GM04504 (cell line): ENCODE measurements around the gene NREP.
"Not testable (repeated sequence)": the region's sequence is repeated elsewhere in the genome, so short reads cannot be mapped to it uniquely, and the experiment has no call there.

Experiments
- DNase-seq: peaks from one replicate; pipeline ENCODE4 v3.0.0-alpha.2; 2012; ENCODE audit warnings: low read depth

NREP gene

GRCh38 chr5:111738118-111738517 is 18.9 kb downstream of the NREP start:
- no peak for DNase-seq

DNA sequence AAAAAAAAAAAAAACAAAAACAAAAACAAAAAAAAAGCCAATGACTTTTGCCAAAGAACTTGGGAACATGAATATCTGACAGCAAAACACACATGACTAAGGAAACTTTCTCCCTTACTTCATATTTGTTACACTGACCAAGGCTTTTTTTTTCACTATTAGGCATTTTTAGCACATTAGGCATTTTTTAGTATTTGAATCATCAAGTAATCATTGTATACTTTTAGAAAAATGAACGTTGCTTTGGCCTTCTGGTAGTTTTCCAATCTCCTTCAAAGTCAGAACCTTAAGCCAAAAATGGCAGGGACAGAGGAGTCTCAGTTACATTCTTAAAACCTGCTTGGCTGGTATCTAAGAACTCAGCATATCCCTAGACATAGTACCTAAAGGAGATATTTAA is 19.3 kb downstream of the NREP start:
- DNase-seq, result no peak

DNA sequence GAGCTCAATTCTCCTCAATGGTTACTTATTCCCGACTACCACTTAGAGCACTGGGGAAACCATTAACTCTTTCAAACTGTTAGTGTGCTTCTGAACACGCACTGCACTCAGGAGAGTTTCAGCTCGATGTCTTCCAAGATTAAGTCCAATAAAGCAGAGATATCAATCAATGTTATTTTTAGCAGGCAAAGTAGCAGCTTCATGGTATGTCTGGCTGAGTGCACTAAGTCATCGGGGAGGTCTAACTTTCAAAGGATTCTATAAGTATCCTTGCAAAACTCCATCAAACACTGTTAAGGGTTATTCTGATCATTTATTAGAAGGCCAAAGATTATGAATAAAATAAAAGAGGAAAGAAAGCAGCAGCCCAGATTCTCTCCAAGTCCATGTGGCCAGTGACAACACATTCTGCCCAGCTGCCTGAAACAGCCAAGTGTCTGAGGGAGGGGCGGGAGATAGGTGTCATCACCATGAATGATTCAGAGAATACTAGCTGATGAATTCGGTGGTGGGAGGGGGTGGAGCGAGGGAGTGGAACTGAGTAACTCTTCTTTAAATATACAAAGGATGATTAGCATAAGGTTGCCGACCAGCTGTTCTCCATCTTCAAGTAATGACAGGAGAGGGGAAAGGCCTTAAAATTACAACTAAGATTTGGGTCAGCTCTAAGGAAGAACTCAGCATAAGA is 21.3 kb downstream of the NREP start:
- DNase-seq, result peak; percentile 77

DNA sequence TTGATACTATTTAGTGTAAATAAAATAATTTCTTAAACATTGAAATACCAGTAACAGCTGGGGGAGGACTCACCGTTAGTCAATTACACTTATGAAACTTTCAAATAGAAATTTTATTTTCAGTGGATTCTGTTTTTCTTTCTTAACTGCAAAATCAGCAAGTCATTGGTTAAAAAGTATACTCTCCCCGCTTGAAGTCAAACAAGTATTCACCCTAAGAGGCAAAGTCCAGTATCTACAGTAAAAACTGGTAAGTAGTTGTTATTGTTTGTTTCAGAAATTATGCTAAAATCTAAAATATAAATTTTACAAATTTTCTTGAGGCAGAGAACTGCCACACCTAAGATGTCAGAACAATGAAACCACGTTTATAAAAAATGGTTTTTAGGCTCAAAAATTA is 22.4 kb downstream of the NREP start:
- no peak for DNase-seq

DNA sequence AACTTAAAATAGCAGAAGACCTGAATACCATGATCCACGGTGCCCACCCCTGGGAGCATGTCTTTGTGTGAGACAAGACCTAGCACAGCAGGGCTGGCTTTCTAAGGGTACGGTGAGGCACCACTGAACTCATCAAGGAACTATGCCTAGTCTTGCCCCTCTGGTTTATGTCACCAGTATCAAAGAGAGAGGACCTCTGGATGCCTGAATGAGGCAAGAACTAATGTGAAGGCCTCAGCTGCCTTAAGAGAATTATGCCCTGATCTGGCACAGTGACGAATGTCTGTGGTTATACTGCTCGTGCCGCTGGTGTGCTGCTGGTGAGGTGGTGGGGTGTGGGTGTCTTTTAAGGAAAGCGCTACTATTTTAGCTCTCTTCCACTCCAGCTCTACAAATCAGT is 23.0 kb downstream of the NREP start:
- no peak for DNase-seq

GRCh38 chr5:111733571-111733970 is 23.4 kb downstream of the NREP start:
- DNase-seq, result no peak

DNA sequence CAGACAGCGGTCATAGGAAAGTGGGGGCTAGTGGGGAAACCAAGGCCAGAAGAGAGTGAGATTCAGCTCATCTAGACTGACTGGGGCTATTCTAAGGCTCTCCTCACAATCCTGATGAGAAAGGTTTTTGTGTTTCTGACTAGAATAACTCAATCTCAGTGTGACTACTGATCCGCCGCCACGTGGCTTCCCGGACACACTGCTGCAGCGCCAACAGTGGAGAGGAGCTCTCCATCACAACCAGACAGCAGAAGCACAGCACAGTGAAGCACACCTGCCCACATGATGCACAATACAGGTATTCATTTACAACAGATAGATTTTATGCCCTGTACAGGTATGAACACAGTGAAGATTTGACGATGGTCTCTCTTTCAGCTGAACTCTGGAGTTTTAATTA is 25.4 kb downstream of the NREP start:
- DNase-seq, result no peak

DNA sequence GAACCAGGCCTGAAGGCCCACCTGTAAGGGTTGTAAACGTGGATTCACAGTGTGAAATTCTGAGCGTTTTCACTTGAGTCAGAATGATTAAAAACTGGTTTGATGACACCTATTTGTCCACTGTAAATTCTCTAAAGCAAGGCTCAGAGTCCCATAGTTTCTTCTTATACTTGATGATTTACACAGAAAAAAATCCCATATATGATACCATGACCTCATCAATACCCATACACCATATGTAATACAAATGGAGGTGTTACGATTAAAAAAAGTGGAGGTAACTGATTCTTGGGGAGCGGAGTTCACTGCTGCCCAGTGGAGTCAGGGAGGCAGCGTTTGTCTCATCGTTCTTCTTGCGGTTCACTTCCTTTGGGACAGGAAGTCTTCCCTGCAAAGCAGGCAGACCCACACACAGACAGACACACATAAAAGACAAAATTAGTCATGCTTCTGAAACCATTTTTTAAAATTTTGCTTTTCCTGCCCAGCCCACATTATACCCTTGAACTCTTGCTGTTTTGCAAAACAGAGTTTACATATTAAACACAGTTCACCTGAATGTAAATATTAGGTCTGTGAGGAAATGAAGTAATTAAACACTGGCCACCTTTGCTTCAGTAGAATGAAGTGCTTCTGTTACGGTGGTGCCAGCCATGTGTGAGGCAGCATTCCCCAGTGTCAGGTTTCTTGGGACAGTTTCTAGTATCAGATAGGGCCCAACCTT is 26.2 kb downstream of the NREP start:
- no peak for DNase-seq

- no peak for DNase-seq
These were observed 28.1 kb downstream of the NREP start for GRCh38 chr5:111728941-111729340.

DNA sequence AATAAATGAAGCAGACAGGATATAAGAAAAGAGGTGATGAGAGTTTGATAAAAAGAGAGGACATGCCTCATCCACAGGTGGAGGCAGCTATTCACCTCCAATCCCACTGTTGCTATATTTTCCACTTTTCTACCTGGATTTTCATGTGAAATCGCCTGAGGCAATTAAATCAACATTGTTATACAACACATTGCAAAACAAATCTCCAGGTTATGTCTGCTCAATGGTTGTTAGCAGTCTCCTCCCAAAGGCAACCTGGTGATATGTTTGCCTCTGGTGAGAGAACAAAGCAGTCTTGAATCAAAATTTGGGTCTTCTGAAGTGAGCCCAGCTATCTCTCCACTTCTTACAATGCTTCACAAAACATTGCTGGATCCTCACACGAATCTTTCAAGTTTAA is 30.0 kb downstream of the NREP start:
- no peak for DNase-seq

DNA sequence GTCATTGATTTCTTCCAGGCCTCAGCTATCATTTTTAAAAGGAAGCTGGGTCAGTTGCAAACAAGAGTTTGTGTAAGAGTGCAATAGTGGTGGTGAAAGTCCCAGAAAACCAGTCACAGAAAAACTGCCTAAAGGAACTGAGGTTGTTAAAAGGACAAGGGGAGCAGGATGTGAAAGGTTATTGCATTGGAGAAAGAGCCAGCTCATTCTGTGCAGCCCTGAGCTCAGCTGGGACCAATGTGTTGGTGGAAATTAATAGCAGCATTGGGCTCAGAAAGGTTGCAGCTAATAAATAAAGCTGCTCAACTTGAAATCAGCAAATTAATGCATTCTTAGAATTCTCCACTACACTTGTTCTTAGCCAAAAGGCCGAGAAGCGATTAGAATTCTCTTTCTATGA is 34.9 kb downstream of the NREP start:
- no peak for DNase-seq

DNA sequence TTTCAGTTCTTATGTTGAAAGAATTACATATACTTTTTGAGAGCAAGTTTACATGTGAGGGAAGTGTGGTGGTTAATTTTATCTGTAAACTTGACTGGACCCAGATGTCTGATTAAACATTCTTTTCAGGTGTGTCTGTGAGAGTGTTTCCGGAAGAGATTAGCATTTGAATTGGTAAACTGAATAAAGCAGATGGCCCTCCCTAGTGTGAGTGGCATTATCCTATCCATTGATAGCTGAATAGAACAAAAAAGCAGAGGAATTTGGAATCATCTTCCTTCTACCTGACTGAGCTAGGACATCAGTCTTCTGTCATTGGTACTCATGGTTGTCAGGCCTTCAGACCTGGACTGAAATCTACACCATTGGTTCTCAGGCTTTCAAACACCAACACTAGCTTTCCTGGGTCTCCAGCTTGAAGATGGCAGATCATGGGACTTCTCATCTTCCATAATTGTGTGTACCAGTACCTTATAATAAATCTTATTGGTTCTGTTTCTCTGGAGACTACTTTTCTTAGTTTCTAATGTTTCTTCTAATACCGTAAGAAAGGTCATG is 36.6 kb downstream of the NREP start:
- DNase-seq, result no peak

GRCh38 chr5:111719773-111720172 is 37.2 kb downstream of the NREP start:
- no peak for DNase-seq

DNA sequence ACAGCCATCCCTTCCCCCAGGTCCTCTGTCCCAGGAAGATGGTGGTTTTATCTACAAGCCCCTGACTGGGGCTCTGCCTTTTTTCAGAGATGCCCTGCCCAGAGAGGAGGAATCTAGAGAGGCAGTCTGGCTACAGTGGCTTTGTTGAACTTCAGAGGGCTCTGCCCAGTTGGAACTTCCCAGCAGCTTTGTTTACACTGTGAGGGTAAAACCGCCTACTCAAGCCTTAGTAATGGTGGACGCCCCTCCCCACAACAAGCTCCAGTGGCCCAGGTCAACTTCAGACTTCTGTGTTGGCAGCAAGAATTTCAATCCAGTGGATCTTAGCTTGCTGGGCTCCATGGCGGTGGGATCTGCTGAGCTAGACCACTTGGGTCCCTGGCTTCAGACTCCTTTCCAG is 40.2 kb downstream of the NREP start:
- DNase-seq, result not testable (repeated sequence)

- no peak for DNase-seq
These were observed 49.3 kb downstream of the NREP start for GRCh38 chr5:111707630-111708164.

- DNase-seq, result no peak
These were observed 50.6 kb downstream of the NREP start for GRCh38 chr5:111706345-111706744.

DNA sequence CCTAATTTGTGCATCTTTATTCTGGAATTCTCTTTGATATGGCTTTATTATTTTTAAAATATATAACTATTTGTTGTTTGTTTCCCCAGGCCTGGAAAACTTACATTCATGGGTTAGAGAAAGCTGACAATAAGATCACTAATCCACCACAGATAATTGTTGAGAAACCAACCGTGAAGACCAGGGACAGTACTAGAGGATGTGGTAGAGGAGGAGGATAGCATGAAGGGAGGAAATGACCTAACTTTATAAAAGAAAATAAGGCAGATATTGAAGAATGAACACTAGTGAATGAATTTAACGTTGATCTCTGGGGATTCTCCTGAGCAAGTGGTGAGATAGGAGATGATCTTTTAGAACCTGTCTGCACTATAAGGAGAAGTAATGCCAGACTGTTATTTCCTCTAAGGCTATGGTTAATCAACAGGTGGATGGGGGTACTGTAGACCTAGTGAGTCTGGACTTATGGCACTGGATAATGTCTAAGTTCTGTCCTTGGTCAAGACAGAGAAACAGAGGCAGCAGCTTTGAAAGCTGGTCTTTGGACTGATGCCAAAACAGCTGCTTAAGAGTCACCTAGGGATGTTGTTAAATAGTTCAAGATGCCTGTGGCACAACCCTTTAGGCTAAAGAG is 52.4 kb downstream of the NREP start:
- DNase-seq, result no peak

- no peak for DNase-seq
These were observed 53.3 kb downstream of the NREP start for GRCh38 chr5:111703662-111704061.

- DNase-seq, result no peak
These were observed 57.0 kb downstream of the NREP start for GRCh38 chr5:111699976-111700375.

- no peak for DNase-seq
These were observed 57.7 kb downstream of the NREP start for GRCh38 chr5:111699324-111699723.

DNA sequence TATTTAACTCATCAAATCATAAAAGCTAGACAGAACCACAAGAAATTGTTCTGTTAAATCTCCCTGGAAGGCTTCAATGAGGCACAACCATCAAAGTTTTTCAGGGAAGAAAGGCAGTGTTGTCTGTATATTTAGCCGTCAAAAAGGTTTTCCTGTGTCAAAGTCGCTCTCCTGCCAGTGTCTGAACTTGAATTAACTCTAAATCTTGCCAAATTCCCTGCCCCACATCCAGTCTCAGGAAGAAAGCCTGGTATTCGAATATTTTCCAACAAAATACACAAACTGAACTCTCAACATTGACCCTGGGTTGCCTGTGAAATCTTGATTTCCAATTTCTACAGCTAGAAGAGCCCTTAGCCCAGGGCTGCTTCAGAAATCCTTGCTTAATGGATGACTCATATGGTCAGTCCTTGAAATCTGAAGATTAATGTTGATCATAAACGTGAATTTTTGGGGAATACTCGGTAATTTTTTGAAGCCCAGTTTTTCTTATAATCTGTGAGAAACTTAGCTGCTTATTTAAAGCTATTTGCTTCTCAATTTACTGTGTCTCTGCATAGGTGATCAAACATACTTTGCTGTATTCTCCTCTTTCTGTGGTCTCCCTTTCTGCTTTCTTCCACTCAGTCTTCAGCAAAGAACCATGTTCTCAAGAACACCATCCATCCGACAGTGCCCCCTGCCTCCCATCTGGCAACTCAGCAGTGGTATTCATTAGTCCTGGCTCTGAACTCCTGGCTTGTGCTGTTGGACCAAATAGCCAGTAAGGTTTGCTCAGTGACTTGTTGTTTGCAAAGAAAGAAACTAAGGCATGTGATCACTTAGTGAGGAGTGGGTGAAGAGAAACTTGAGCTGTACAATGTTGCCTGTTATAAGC is 58.9 kb downstream of the NREP start:
- no peak for DNase-seq

DNA sequence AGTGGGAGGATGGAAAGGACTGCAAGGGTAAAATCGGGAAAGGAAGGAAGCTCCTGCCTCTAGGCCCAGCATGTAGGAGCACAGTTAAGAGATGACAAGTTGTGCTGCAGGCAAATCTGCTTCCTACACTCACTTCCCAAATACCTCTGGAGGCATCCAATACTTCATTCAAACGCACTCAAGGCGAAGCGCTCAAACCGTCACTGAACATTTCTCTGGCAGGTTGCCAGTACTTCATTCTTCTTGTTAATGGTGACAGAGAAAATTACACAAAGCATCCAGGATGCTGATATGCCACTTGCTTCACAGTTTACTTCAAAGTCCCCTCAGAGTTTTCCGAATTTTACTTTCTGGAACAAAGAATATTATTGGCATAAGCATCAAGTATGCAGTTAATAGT is 59.8 kb downstream of the NREP start:
- no peak for DNase-seq
